GM12873 (cell line): Measurements from ENCODE around the gene GPNMB.

Source experiments
- CTCF ChIP-seq: IDR thresholded peaks from 2 replicates; pipeline ENCODE4 v1.5.1; 2012; ENCODE audit warnings: low read depth, mild to moderate bottlenecking, moderate library complexity, low read length, control low read depth; ENCODE audit not compliant: insufficient read depth; ENCODE audit errors: missing control alignments

The GPNMB gene

GRCh38 chr7:23275912-23276311 is 29.3 kb downstream of the GPNMB start:
- no peak for TF ChIP-seq CTCF

- peak; percentile 52 for TF ChIP-seq CTCF
These were observed 29.8 kb downstream of the GPNMB start for GRCh38 chr7:23276376-23276775.

- no peak for TF ChIP-seq CTCF
These were observed 30.4 kb downstream of the GPNMB start for GRCh38 chr7:23276947-23277346.

GRCh38 chr7:23277359-23277989 is 30.9 kb downstream of the GPNMB start:
- TF ChIP-seq CTCF = peak; percentile 88

GRCh38 chr7:23279819-23280525 is 33.4 kb downstream of the GPNMB start:
- TF ChIP-seq CTCF = no peak

- TF ChIP-seq CTCF = no peak
These were observed 36.5 kb downstream of the GPNMB start for GRCh38 chr7:23283086-23283485.

GRCh38 chr7:23284871-23285270 is 38.3 kb downstream of the GPNMB start:
- no peak for TF ChIP-seq CTCF
